Activated T-cell treated with anti-CD3 and anti-CD28 coated beads for 48 hours (primary cell): ENCODE results near the gene CYP2E1.
"Not testable (repeated sequence)": the region's sequence is repeated elsewhere in the genome, so short reads cannot be mapped to it uniquely, and the experiment has no call there.

Experiments used
- DNase-seq: peaks from one replicate; pipeline ENCODE4 v3.0.0-alpha.2; 2020; ENCODE audit warnings: low read depth

CYP2E1 gene

DNA sequence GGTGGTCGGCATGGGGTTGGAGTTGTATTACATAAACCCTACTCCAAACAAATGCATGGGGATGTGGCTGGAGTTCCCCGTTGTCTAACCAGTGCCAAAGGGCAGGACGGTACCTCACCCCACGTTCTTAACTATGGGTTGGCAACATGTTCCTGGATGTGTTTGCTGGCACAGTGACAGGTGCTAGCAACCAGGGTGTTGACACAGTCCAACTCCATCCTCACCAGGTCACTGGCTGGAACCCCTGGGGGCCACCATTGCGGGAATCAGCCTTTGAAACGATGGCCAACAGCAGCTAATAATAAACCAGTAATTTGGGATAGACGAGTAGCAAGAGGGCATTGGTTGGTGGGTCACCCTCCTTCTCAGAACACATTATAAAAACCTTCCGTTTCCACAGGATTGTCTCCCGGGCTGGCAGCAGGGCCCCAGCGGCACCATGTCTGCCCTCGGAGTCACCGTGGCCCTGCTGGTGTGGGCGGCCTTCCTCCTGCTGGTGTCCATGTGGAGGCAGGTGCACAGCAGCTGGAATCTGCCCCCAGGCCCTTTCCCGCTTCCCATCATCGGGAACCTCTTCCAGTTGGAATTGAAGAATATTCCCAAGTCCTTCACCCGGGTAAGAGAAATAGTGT, at the start of gene CYP2E1:
CYP2E1 (plus strand) TSS at position 407 of the 632 bp plus-strand sequence; CDS start at position 440, 33 bp downstream.
- DNase-seq: no peak

- no peak for DNase-seq
Observed at GRCh38 chr10:133481086-133481643, 46.0 kb upstream of the CYP2E1 start.

DNA sequence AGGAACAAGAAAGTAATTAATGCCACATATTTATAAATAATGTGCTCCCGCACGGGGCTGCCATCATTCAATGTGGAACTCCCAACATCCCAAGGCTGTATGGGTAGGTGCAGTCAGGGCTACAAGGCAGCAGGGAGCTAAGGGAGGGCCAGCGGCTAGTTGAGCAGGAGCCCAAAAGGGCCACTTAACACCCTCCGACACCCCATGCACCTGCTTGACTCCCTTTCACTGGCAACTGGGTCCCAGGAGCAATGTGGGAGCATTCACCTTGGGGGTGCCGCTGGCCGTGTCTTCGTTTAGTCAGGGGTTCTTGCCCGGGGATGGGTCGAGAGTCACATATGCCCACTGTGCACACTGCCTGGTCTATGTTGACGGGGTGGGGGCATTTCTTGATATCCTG, 45.5 kb upstream of the CYP2E1 start:
- DNase-seq: no peak

- DNase-seq: no peak
Observed at GRCh38 chr10:133484818-133485217, 42.3 kb upstream of the CYP2E1 start.

DNA sequence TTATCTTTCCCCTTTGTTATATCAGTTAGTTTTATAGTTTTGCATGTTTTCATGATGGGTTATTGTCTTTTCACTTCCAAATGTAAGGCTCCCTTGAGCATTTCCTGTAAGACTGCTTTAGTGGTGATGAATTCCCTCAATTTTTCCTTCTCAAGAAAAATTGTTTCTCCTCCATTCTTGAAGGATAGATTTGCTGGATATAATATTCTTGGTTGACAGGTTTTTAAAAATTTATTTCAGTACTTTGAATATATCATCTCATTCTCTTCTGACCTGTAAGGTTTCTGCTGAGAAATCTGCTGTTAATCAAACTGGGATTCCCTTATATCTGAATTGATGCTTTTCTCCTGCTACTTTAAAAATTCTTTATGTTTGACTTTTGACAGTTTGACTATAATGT, 40.1 kb upstream of the CYP2E1 start:
- DNase-seq: no peak

- no peak for DNase-seq
Observed at GRCh38 chr10:133488354-133488753, 38.8 kb upstream of the CYP2E1 start.

- no peak for DNase-seq
Observed at GRCh38 chr10:133489816-133490588, 37.2 kb upstream of the CYP2E1 start.

- not testable (repeated sequence) for DNase-seq
Observed at GRCh38 chr10:133493562-133493961, 33.6 kb upstream of the CYP2E1 start.

GRCh38 chr10:133497363-133497762, 29.8 kb upstream of the CYP2E1 start:
- not testable (repeated sequence) for DNase-seq

DNA sequence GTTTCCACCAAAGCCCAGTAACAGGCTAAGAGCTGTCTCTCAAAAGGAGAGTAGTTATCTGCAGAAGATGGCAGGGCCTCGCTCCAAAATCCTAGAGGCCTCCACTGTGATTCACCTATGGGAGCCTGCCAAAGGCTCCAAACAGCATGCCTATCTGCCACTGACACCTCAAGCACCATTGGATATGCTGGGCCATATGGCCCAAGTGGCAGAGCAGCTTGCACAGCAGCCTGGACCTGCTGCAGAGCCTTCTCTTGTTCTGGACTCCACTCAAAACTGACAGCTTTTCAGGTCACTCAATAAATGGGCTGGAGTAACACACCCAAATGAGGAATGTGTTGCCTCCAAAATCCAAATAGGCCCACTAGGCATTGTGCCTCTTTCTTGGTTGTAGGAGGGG, 28.0 kb upstream of the CYP2E1 start:
- not testable (repeated sequence) for DNase-seq

DNA sequence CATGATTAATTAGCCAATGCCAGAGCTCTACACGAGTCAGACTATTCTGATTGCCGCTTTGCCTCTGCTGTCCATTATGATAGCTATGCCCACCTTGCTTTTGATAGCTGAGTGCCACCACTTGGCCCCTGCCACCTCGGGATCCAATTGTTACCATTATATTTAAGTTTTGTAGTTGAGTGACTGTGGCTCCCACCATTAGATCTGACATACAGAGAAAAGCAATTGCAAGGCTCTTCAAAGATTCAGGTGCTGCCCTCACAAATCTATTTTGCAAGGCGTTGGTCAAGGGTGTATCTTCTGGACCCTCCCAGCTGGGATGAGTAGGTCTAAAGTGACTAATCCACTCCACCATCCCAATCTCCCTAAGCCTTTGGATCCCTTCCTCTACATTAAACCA, 26.3 kb upstream of the CYP2E1 start:
- not testable (repeated sequence) for DNase-seq

DNA sequence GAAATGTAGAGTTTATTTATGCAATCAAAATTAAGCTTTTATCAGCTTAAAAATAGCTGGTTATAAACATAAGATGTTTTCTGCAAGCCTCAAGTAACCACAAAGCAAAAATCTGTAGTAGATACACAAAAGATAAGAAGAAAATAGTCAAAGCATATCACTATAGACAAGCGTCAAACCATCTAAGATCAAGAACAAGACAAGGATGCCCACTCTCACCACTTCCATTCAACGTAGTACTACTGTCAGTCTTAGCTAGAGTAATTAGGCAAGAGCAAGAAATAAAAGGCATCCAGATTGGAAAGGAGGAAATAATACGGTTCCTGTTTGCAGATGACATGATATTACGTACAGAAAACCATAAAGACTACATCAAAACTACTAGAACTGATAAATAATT, 17.5 kb upstream of the CYP2E1 start:
- DNase-seq: no peak

- DNase-seq: no peak
Observed at GRCh38 chr10:133511408-133511807, 15.8 kb upstream of the CYP2E1 start.

DNA sequence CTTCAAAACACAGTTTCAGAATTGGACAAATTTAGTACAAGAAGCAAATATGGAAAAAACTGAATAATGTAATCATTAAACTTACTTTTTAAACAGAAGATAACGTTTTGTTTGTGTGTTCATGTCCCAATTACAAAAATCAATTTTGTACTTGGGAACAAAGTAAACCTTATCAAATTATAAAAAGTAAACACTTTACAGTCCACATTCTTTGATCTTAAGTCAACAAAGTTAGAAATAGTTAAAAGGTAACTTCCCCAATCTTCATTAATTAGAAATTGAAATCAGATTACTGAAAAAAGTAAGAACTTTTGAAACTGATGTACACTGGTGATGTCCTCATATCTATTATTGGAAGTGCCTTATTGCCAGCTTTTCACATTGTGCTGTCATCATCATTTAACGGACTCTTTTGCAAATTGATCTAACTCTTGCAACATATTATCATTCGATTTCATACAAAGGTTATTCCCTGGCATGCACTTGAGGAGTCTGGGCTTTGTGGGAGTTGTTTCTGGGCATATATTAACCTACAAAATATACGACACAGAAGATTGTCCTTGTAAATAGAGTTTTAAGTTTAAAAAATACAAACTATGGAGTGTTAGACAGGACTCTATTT, 15.1 kb upstream of the CYP2E1 start:
- no peak for DNase-seq

DNA sequence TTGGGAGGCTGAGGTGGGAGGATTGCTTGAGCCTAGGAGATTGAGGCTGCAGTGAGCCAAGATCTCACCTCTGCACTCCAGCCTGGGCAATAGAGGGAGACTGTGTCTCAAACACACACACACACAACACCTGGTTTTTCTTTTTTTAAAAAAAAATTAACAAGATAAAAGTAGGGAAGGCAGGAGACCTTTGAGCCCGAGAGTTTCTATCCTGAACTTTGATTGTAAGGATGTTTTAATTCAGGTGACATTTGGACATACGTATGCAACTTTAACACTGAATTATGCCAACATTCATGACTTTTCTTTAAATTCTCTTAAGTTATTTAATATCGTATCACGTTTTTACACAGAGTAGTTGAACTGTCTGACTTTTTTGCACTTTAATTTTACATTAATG, 11.7 kb upstream of the CYP2E1 start:
- DNase-seq: no peak

- no peak for DNase-seq
Observed at GRCh38 chr10:133516057-133516456, 11.1 kb upstream of the CYP2E1 start.

- not testable (repeated sequence) for DNase-seq
Observed at GRCh38 chr10:133518517-133518916, 8.6 kb upstream of the CYP2E1 start.

- DNase-seq: peak; percentile 92
Observed at GRCh38 chr10:133520193-133520738, 6.9 kb upstream of the CYP2E1 start.

DNA sequence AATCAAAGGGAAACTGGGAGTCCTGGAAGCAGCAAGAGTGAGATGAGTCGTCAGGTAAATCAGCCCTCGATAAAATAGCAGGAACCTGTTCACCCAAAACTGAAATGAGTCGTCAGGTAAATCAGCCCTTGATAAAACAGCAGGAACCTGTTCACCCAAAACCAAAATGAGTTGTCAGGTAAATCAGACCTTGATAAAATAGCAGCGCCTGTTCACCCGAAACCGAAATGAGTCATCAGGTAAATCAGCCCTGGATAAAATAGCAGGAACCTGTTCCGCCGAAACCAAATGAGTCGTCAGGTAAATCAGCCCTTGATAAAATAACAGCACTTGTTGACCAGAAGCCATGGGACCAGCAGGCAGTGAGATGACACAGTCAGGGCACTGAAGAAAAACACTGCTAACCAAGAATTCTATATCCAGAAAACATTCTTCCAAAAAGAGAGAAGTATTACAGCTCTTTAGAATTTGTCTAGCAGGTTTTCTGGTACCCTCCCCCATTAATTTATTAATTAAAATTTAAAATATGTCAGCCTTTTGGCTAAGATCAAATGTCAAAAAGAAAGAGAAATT, 3.4 kb upstream of the CYP2E1 start:
- no peak for DNase-seq

DNA sequence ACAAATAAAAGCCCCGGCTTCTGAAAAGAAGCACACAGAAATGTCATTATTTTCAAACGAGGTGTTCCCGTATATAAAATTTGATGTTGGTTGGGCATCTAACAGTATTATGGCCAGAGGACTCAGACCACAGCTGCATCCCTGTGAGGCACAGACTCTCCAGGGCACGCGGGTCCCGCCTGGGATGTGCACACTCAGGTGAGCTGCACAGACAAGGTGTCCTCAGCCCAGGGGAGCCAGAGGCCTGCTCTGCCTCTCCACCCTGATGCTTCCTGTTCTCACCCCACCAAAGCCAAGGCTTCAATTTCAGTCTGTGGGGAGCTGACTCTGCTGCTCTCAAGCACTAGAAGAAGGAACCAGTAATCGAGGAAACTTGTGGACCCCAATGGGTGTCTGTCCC, 1.7 kb upstream of the CYP2E1 start:
- DNase-seq: no peak

DNA sequence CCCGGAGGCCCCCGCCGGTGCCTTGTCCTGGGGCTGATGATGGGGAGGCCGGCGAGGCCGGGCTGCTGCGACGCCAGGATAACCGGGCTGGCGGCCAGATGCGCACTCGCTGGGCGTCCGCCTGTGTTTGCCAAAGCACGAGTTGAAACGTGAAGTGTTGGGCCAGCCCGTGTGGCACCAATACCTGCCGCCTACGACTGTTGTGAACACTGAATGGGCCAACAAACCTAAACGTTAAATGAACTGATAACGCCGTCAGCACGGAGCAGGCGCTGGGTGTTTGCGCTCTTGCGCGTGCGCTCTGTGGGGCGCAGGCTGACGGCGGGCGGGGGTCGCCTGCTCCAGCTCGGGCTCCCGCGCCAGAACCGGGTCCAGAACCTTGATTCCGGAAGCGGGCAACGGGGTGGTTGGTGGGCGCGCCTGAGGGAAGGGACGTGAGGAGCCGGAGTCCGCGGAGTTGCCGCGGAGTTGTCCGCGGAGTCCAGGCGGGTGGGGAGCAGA, 658 bp downstream of the CYP2E1 start:
- no peak for DNase-seq

- DNase-seq: no peak
Observed at GRCh38 chr10:133528296-133528844, 1.2 kb downstream of the CYP2E1 start.
